ENCODE measurements around the gene NAALADL2.

NAALADL2 gene

GRCh38 chr3:175558261-175558660 is 699.1 kb downstream of the NAALADL2 start:
- Histone ChIP-seq H3K27ac (ENCODE audit: low read depth, low read length) (no peak overlapping the region), H3K4me3 (ENCODE audit: low read depth, low read length) (no peak overlapping the region), H3K9ac (ENCODE audit: low read depth, low read length) (no peak overlapping the region), H3K9me3 (ENCODE audit: control insufficient read depth, insufficient read depth, low read length) (no peaks in the 10 kb centered on the region), H3K36me3 (ENCODE audit: control insufficient read depth, insufficient read depth, low read length) (no peaks in the 10 kb centered on the region), H3K4me1 (ENCODE audit: control insufficient read depth, insufficient read depth, low read length) (no peaks in the 10 kb centered on the region), H3K27me3 (ENCODE audit: control insufficient read depth, insufficient read depth, low read length) (no peaks in the 10 kb centered on the region)

- H3K36me3 ChIP-seq (ENCODE audit: control insufficient read depth, insufficient read depth, low read length) = no peaks in the 10 kb centered on the region
- no peaks in the 10 kb centered on the region for H3K9me3 ChIP-seq (ENCODE audit: control insufficient read depth, insufficient read depth, low read length)
- H3K4me1 ChIP-seq (ENCODE audit: control insufficient read depth, insufficient read depth, low read length) = no peaks in the 10 kb centered on the region
- H3K27ac ChIP-seq (ENCODE audit: low read depth, low read length) = no peak overlapping the region
- H3K4me3 ChIP-seq (ENCODE audit: low read depth, low read length) = no peak overlapping the region
- H3K9ac ChIP-seq (ENCODE audit: low read depth, low read length) = no peak overlapping the region
- no peaks in the 10 kb centered on the region for H3K27me3 ChIP-seq (ENCODE audit: control insufficient read depth, insufficient read depth, low read length)
Observed at GRCh38 chr3:175564363-175564762, 705.2 kb downstream of the NAALADL2 start.

GRCh38 chr3:175571096-175571495 is 712.0 kb downstream of the NAALADL2 start:
- H3K27me3 ChIP-seq (ENCODE audit: control insufficient read depth, insufficient read depth, low read length) = no peaks in the 10 kb centered on the region
- no peak overlapping the region for H3K9ac ChIP-seq (ENCODE audit: low read depth, low read length)
- H3K4me1 ChIP-seq (ENCODE audit: control insufficient read depth, insufficient read depth, low read length) = no peaks in the 10 kb centered on the region
- no peaks in the 10 kb centered on the region for H3K9me3 ChIP-seq (ENCODE audit: control insufficient read depth, insufficient read depth, low read length)
- no peaks in the 10 kb centered on the region for H3K36me3 ChIP-seq (ENCODE audit: control insufficient read depth, insufficient read depth, low read length)
- no peak overlapping the region for H3K27ac ChIP-seq (ENCODE audit: low read depth, low read length)
- H3K4me3 ChIP-seq (ENCODE audit: low read depth, low read length) = no peak overlapping the region

GRCh38 chr3:175573226-175573625 is 714.1 kb downstream of the NAALADL2 start:
- H3K36me3 ChIP-seq (ENCODE audit: control insufficient read depth, insufficient read depth, low read length) = no peaks in the 10 kb centered on the region
- H3K4me1 ChIP-seq (ENCODE audit: control insufficient read depth, insufficient read depth, low read length) = 0 out of 2 replicates have a peak, but pooled peaks cover 4% of the 10 kb centered on the region
- no peaks in the 10 kb centered on the region for H3K9me3 ChIP-seq (ENCODE audit: control insufficient read depth, insufficient read depth, low read length)
- H3K27ac ChIP-seq (ENCODE audit: low read depth, low read length) = no peak overlapping the region
- H3K27me3 ChIP-seq (ENCODE audit: control insufficient read depth, insufficient read depth, low read length) = no peaks in the 10 kb centered on the region
- H3K4me3 ChIP-seq (ENCODE audit: low read depth, low read length) = no peak overlapping the region
- H3K9ac ChIP-seq (ENCODE audit: low read depth, low read length) = no peak overlapping the region

GRCh38 chr3:175580318-175580717 is 721.2 kb downstream of the NAALADL2 start:
- no peaks in the 10 kb centered on the region for H3K36me3 ChIP-seq (ENCODE audit: control insufficient read depth, insufficient read depth, low read length)
- H3K4me1 ChIP-seq (ENCODE audit: control insufficient read depth, insufficient read depth, low read length) = 0 out of 2 replicates have a peak, but pooled peaks cover 4% of the 10 kb centered on the region
- no peaks in the 10 kb centered on the region for H3K27me3 ChIP-seq (ENCODE audit: control insufficient read depth, insufficient read depth, low read length)
- no peak overlapping the region for H3K4me3 ChIP-seq (ENCODE audit: low read depth, low read length)
- no peaks in the 10 kb centered on the region for H3K9me3 ChIP-seq (ENCODE audit: control insufficient read depth, insufficient read depth, low read length)
- H3K9ac ChIP-seq (ENCODE audit: low read depth, low read length) = no peak overlapping the region
- no peak overlapping the region for H3K27ac ChIP-seq (ENCODE audit: low read depth, low read length)

- Histone ChIP-seq H3K27me3 (ENCODE audit: control insufficient read depth, insufficient read depth, low read length) (no peaks in the 10 kb centered on the region), H3K9ac (ENCODE audit: low read depth, low read length) (no peak overlapping the region), H3K36me3 (ENCODE audit: control insufficient read depth, insufficient read depth, low read length) (no peaks in the 10 kb centered on the region), H3K27ac (ENCODE audit: low read depth, low read length) (no peak overlapping the region), H3K4me3 (ENCODE audit: low read depth, low read length) (no peak overlapping the region), H3K9me3 (ENCODE audit: control insufficient read depth, insufficient read depth, low read length) (no peaks in the 10 kb centered on the region), H3K4me1 (ENCODE audit: control insufficient read depth, insufficient read depth, low read length) (no peaks in the 10 kb centered on the region)
Observed at GRCh38 chr3:175585898-175586297, 726.8 kb downstream of the NAALADL2 start.

- H3K9me3 ChIP-seq (ENCODE audit: control insufficient read depth, insufficient read depth, low read length) = no peaks in the 10 kb centered on the region; the same call in 1 of the 2 replicates
- H3K27me3 ChIP-seq (ENCODE audit: control insufficient read depth, insufficient read depth, low read length) = no peaks in the 10 kb centered on the region
- H3K9ac ChIP-seq (ENCODE audit: low read depth, low read length) = no peak overlapping the region
- H3K36me3 ChIP-seq (ENCODE audit: control insufficient read depth, insufficient read depth, low read length) = no peaks in the 10 kb centered on the region
- no peaks in the 10 kb centered on the region for H3K4me1 ChIP-seq (ENCODE audit: control insufficient read depth, insufficient read depth, low read length)
- H3K4me3 ChIP-seq (ENCODE audit: low read depth, low read length) = no peak overlapping the region
- no peak overlapping the region for H3K27ac ChIP-seq (ENCODE audit: low read depth, low read length)
Observed at GRCh38 chr3:175590745-175591144, 731.6 kb downstream of the NAALADL2 start.

- no peaks in the 10 kb centered on the region for H3K4me1 ChIP-seq (ENCODE audit: control insufficient read depth, insufficient read depth, low read length)
- no peak overlapping the region for H3K9ac ChIP-seq (ENCODE audit: low read depth, low read length)
- no peaks in the 10 kb centered on the region; the same call in 1 of the 2 replicates for H3K9me3 ChIP-seq (ENCODE audit: control insufficient read depth, insufficient read depth, low read length)
- H3K27ac ChIP-seq (ENCODE audit: low read depth, low read length) = no peak overlapping the region
- H3K4me3 ChIP-seq (ENCODE audit: low read depth, low read length) = no peak overlapping the region
- H3K36me3 ChIP-seq (ENCODE audit: control insufficient read depth, insufficient read depth, low read length) = no peaks in the 10 kb centered on the region
- H3K27me3 ChIP-seq (ENCODE audit: control insufficient read depth, insufficient read depth, low read length) = no peaks in the 10 kb centered on the region
Observed at GRCh38 chr3:175591375-175591774, 732.2 kb downstream of the NAALADL2 start.

GRCh38 chr3:175593331-175593730 is 734.2 kb downstream of the NAALADL2 start:
- Histone ChIP-seq H3K9ac (ENCODE audit: low read depth, low read length) (no peak overlapping the region), H3K27ac (ENCODE audit: low read depth, low read length) (no peak overlapping the region), H3K9me3 (ENCODE audit: control insufficient read depth, insufficient read depth, low read length) (no peaks in the 10 kb centered on the region; the same call in 1 of the 2 replicates), H3K36me3 (ENCODE audit: control insufficient read depth, insufficient read depth, low read length) (no peaks in the 10 kb centered on the region), H3K4me1 (ENCODE audit: control insufficient read depth, insufficient read depth, low read length) (no peaks in the 10 kb centered on the region), H3K4me3 (ENCODE audit: low read depth, low read length) (no peak overlapping the region), H3K27me3 (ENCODE audit: control insufficient read depth, insufficient read depth, low read length) (no peaks in the 10 kb centered on the region)

GRCh38 chr3:175598740-175599139 is 739.6 kb downstream of the NAALADL2 start:
- H3K4me3 ChIP-seq (ENCODE audit: low read depth, low read length) = no peak overlapping the region
- no peaks in the 10 kb centered on the region; the same call in 1 of the 2 replicates for H3K9me3 ChIP-seq (ENCODE audit: control insufficient read depth, insufficient read depth, low read length)
- H3K4me1 ChIP-seq (ENCODE audit: control insufficient read depth, insufficient read depth, low read length) = no peaks in the 10 kb centered on the region
- no peak overlapping the region for H3K9ac ChIP-seq (ENCODE audit: low read depth, low read length)
- no peaks in the 10 kb centered on the region for H3K36me3 ChIP-seq (ENCODE audit: control insufficient read depth, insufficient read depth, low read length)
- no peaks in the 10 kb centered on the region for H3K27me3 ChIP-seq (ENCODE audit: control insufficient read depth, insufficient read depth, low read length)
- H3K27ac ChIP-seq (ENCODE audit: low read depth, low read length) = no peak overlapping the region

GRCh38 chr3:175601521-175601920 is 742.4 kb downstream of the NAALADL2 start:
- no peak overlapping the region for H3K27ac ChIP-seq (ENCODE audit: low read depth, low read length)
- no peaks in the 10 kb centered on the region for H3K9me3 ChIP-seq (ENCODE audit: control insufficient read depth, insufficient read depth, low read length)
- no peaks in the 10 kb centered on the region for H3K36me3 ChIP-seq (ENCODE audit: control insufficient read depth, insufficient read depth, low read length)
- H3K4me1 ChIP-seq (ENCODE audit: control insufficient read depth, insufficient read depth, low read length) = no peaks in the 10 kb centered on the region
- H3K9ac ChIP-seq (ENCODE audit: low read depth, low read length) = no peak overlapping the region
- no peaks in the 10 kb centered on the region for H3K27me3 ChIP-seq (ENCODE audit: control insufficient read depth, insufficient read depth, low read length)
- no peak overlapping the region for H3K4me3 ChIP-seq (ENCODE audit: low read depth, low read length)

GRCh38 chr3:175605851-175606250 is 746.7 kb downstream of the NAALADL2 start:
- Histone ChIP-seq H3K4me3 (ENCODE audit: low read depth, low read length) (no peak overlapping the region), H3K27me3 (ENCODE audit: control insufficient read depth, insufficient read depth, low read length) (no peaks in the 10 kb centered on the region), H3K4me1 (ENCODE audit: control insufficient read depth, insufficient read depth, low read length) (no peaks in the 10 kb centered on the region), H3K36me3 (ENCODE audit: control insufficient read depth, insufficient read depth, low read length) (no peaks in the 10 kb centered on the region), H3K27ac (ENCODE audit: low read depth, low read length) (no peak overlapping the region), H3K9ac (ENCODE audit: low read depth, low read length) (no peak overlapping the region), H3K9me3 (ENCODE audit: control insufficient read depth, insufficient read depth, low read length) (no peaks in the 10 kb centered on the region)

Data from HUES48 (cell line).